Common myeloid progenitor, CD34-positive (primary cell): ENCODE data around the gene ERMP1.

ENCODE experiments used
- CTCF ChIA-PET: fragments of 350-600 bp; sonication (Branson Sonifier 250); formaldehyde crosslinking; loops from one replicate; lab custom pipeline; 2021; ENCODE audit warnings: antibody characterized with exemption; lab: Charles Lee
- POLR2A ChIA-PET: fragments of 350-600 bp; sonication (Branson Sonifier 250); formaldehyde crosslinking; loops from one replicate; lab custom pipeline; 2021; ENCODE audit warnings: antibody characterized with exemption; lab: Charles Lee
- DNase-seq, 3 donors: peaks; one replicate each; pipeline versions ENCODE4 v3.0.0 to v3.0.0-alpha.2; 2013
- H3K27ac ChIP-seq, 2 experiments: 1 replicate in 1 of 2; 2 replicates in 1 of 2; pipeline ENCODE4 v1.7.0; 2013; ENCODE audit warnings: inconsistent platforms in 2 of 2, low read length in 2 of 2, mild to moderate bottlenecking in 2 of 2, low read depth in 1 of 2, moderate library complexity in 1 of 2; ENCODE audit not compliant: severe bottlenecking in 2 of 2, insufficient read depth in 1 of 2, poor library complexity in 1 of 2
- H3K27me3 ChIP-seq, 5 experiments: replicated peaks in 2 of 5; 1 replicate in 3 of 5; 2 replicates in 2 of 5; pipeline versions ENCODE4 v1.6.1 to v1.7.0; 2013; ENCODE audit warnings: low read length in 4 of 5, mild to moderate bottlenecking in 2 of 5, moderate library complexity in 2 of 5, inconsistent platforms in 1 of 5; ENCODE audit not compliant: insufficient read depth in 5 of 5, control insufficient read depth in 4 of 5
- H3K36me3 ChIP-seq, 4 experiments: 1 replicate in 2 of 4; 2 replicates in 2 of 4; pipeline versions ENCODE4 v1.6.1 to v1.7.0; 2013; ENCODE audit warnings: low read length in 3 of 4, control low read depth in 1 of 4, mild to moderate bottlenecking in 1 of 4; ENCODE audit not compliant: control insufficient read depth in 4 of 4, insufficient read depth in 4 of 4
- H3K4me1 ChIP-seq, 4 experiments: 1 replicate in 3 of 4; 2 replicates in 1 of 4; pipeline versions ENCODE4 v1.6.1 to v1.7.1; 2013; ENCODE audit warnings: low read length in 3 of 4, mild to moderate bottlenecking in 3 of 4, control low read depth in 1 of 4, inconsistent platforms in 1 of 4, moderate library complexity in 1 of 4; ENCODE audit not compliant: control insufficient read depth in 4 of 4, insufficient read depth in 4 of 4; ENCODE audit errors: control extremely low read depth in 1 of 4
- H3K4me3 ChIP-seq, 7 experiments: 1 replicate in 4 of 7; 2 replicates in 3 of 7; pipeline versions ENCODE4 v1.5.1 to v1.7.0; 2013; ENCODE audit warnings: mild to moderate bottlenecking in 7 of 7, low read length in 6 of 7, moderate library complexity in 6 of 7, inconsistent platforms in 2 of 7, low read depth in 2 of 7, control low read depth in 1 of 7; ENCODE audit not compliant: insufficient read depth in 4 of 7, control insufficient read depth in 1 of 7; ENCODE audit errors: extremely low read depth in 1 of 7
- H3K9me3 ChIP-seq, 5 experiments: 1 replicate in 4 of 5; 2 replicates in 1 of 5; pipeline versions ENCODE4 v1.6.1 to v1.7.1; 2013; ENCODE audit warnings: low read length in 4 of 5, mild to moderate bottlenecking in 2 of 5, inconsistent platforms in 1 of 5, low read depth in 1 of 5, moderate library complexity in 1 of 5; ENCODE audit not compliant: control insufficient read depth in 4 of 5, insufficient read depth in 2 of 5; ENCODE audit errors: control extremely low read depth in 1 of 5
- WGBS: methylation state at CpG from one replicate; pipeline ENCODE4 v1.1.5; 2013; ENCODE audit not compliant: insufficient coverage; 5-methylcytosine and 5-hydroxymethylcytosine counted together

Gene ERMP1

GRCh38 chr9:5854063-5854790 is 21.3 kb upstream of the ERMP1 start:
- DNase-seq: no peak
- 100% methylated on average over 2 of the region's 4 CpGs for WGBS

GRCh38 chr9:5853617-5854016 is 20.7 kb upstream of the ERMP1 start:
- Histone ChIP-seq H3K36me3 (no peaks in the 10 kb centered on the region), H3K27ac (peak overlapping the region in 1 of 2 experiments; percentile 17), H3K4me3 (no peak overlapping the region), H3K9me3 (no peaks in the 10 kb centered on the region), H3K4me1 (peaks cover 20 to 64% (median 53%) of the 10 kb centered on the region in 4 experiments), H3K27me3 (no peaks in the 10 kb centered on the region)
- no peak for DNase-seq
- 42% methylated on average over 3 of the region's 3 CpGs for WGBS
- POLR2A ChIA-PET: no interaction called here
- CTCF ChIA-PET: interaction anchor here (1.2 to 3.3 kb wide), 8 partner anchors 12 to 32 kb away, joined by 3 to 16 read pairs (median 4); partner anchors contain the start of gene ERMP1

More at GRCh38 chr9:5854063-5854790, 21.3 kb upstream of the ERMP1 start:
- Histone ChIP-seq H3K4me3 (no peak overlapping the region), H3K27ac (peak overlapping the region in 1 of 2 experiments; percentile 17), H3K36me3 (no peaks in the 10 kb centered on the region), H3K27me3 (no peaks in the 10 kb centered on the region), H3K4me1 (peaks cover 18 to 66% (median 49%) of the 10 kb centered on the region in 4 experiments), H3K9me3 (no peaks in the 10 kb centered on the region)
- ChIA-PET POLR2A (no interaction called here), CTCF (interaction anchor here (1.0 to 1.7 kb wide), 10 partner anchors 10 to 33 kb away, joined by 3 to 7 read pairs (median 4); partner anchors contain the start of gene ERMP1)

GRCh38 chr9:5852987-5853386 is 20.1 kb upstream of the ERMP1 start:
- Histone ChIP-seq H3K4me3 (no peak overlapping the region), H3K4me1 (peaks cover 22 to 64% (median 52%) of the 10 kb centered on the region in 4 experiments), H3K36me3 (no peaks in the 10 kb centered on the region), H3K27ac (peak overlapping the region in 1 of 2 experiments; percentile 17), H3K9me3 (no peaks in the 10 kb centered on the region), H3K27me3 (no peaks in the 10 kb centered on the region)
- ChIA-PET POLR2A (no interaction called here), CTCF (interaction anchor here (1.2 to 3.3 kb wide), 3 partner anchors 19 to 33 kb away, joined by 3 to 16 read pairs (median 3); no protein-coding TSS in a partner anchor)
- WGBS: 38% methylated on average over 1 of the region's 1 CpG
- no peak for DNase-seq

- DNase-seq: peak in 2 of 3 donors; percentile 88 to 94
- POLR2A ChIA-PET: interaction anchor here (0.5 to 2.2 kb wide), 2 partner anchors 9 to 19 kb away, joined by 3 to 6 read pairs; partner anchors contain the start of gene ERMP1
Measured at GRCh38 chr9:5851445-5851844, 18.5 kb upstream of the ERMP1 start.

GRCh38 chr9:5850724-5851122 is 17.8 kb upstream of the ERMP1 start:
- H3K36me3 ChIP-seq: no peaks in the 10 kb centered on the region
- H3K27me3 ChIP-seq: no peaks in the 10 kb centered on the region
- DNase-seq: no peak
- peaks cover 30 to 77% (median 63%) of the 10 kb centered on the region in 4 experiments for H3K4me1 ChIP-seq
- CTCF ChIA-PET: interaction anchor here (0.6 to 3.3 kb wide), 7 partner anchors 9 to 44 kb away, joined by 3 to 16 read pairs (median 5); partner anchors contain the start of gene ERMP1
- H3K9me3 ChIP-seq: no peaks in the 10 kb centered on the region
- peak overlapping the region in 1 of 2 experiments; percentile 1 for H3K27ac ChIP-seq
- POLR2A ChIA-PET: interaction anchor here (2.2 kb wide), 1 partner anchor 19 kb away, joined by 6 read pairs; the partner anchor contains the start of gene ERMP1
- H3K4me3 ChIP-seq: peak overlapping the region in 1 of 7 experiments; percentile 44

More at GRCh38 chr9:5851445-5851844, 18.5 kb upstream of the ERMP1 start:
- peaks cover 26 to 70% (median 56%) of the 10 kb centered on the region in 4 experiments for H3K4me1 ChIP-seq
- H3K27me3 ChIP-seq: no peaks in the 10 kb centered on the region
- no peak overlapping the region for H3K4me3 ChIP-seq
- no peaks in the 10 kb centered on the region for H3K36me3 ChIP-seq
- CTCF ChIA-PET: interaction anchor here (0.6 to 3.3 kb wide), 11 partner anchors 10 to 49 kb away, joined by 3 to 16 read pairs (median 3); partner anchors contain the start of gene ERMP1
- WGBS: no CpG with 5 or more reads among the region's 2 CpGs
- no peaks in the 10 kb centered on the region for H3K9me3 ChIP-seq
- H3K27ac ChIP-seq: peak overlapping the region in 1 of 2 experiments; percentile 44

GRCh38 chr9:5848372-5848882 is 15.5 kb upstream of the ERMP1 start:
- H3K27me3 ChIP-seq: no peaks in the 10 kb centered on the region
- ChIA-PET POLR2A (no interaction called here), CTCF (interaction anchor here (1.0 to 10.6 kb wide), 3 partner anchors 12 to 37 kb away, joined by 3 to 110 read pairs (median 19); partner anchors contain the start of gene ERMP1)
- H3K9me3 ChIP-seq: no peaks in the 10 kb centered on the region
- no peak for DNase-seq
- no peak overlapping the region for H3K4me3 ChIP-seq
- H3K36me3 ChIP-seq: no peaks in the 10 kb centered on the region
- H3K4me1 ChIP-seq: peaks cover 44 to 95% (median 79%) of the 10 kb centered on the region in 4 experiments
- 100% methylated on average over 1 of the region's 3 CpGs for WGBS
- H3K27ac ChIP-seq: no peak overlapping the region
